H1 (cell line): ENCODE data around the gene SPG7. TPM values are rescaled to one million over a fixed set of nuclear protein-coding genes. Genes with fewer than 3 reads are reported as not detected.

Experiments
- CTCF ChIA-PET: fragments of 300-600 bp; sonication (Branson Sonifier 250); formaldehyde crosslinking; loops from one replicate; lab custom pipeline; 2021; ENCODE audit not compliant: partially characterized antibody; lab: Charles Lee
- POLR2A ChIA-PET: fragments of 300-600 bp; sonication (Branson Sonifier 250); formaldehyde crosslinking; loops from one replicate; lab custom pipeline; 2021; ENCODE audit warnings: inconsistent platforms; ENCODE audit not compliant: partially characterized antibody; lab: Charles Lee
- DNase-seq, 2 experiments: peaks; one replicate each; pipeline versions ENCODE4 v3.0.0 to v3.0.0-alpha.2; 2010 to 2022; ENCODE audit warnings: low spot score in 2 of 2, low read depth in 1 of 2, mixed read lengths in 1 of 2
- FAIRE-seq: peaks from 2 replicates; lab custom pipeline; 2011; peaks lifted over from hg19 to GRCh38; lab: Jason Lieb, UNC
- H2AFZ ChIP-seq: 2 replicates; pipeline ENCODE4 v1.8.1; 2012; ENCODE audit warnings: low read length, inconsistent platforms
- H2AK5ac ChIP-seq: 2 replicates; pipeline ENCODE4 v1.6.1; 2013; ENCODE audit warnings: low read depth, low read length
- H2BK120ac ChIP-seq: replicated peaks from 2 replicates; pipeline ENCODE3; 2013; ENCODE audit warnings: low read depth, low read length, inconsistent platforms
- H2BK12ac ChIP-seq: 2 replicates; pipeline ENCODE4 v1.6.1; 2013; ENCODE audit warnings: low read depth, low read length
- H2BK15ac ChIP-seq: 2 replicates; pipeline ENCODE4 v1.6.1; 2013; ENCODE audit warnings: low read length
- H2BK20ac ChIP-seq: 2 replicates; pipeline ENCODE4 v1.6.1; 2013; ENCODE audit warnings: low read length
- H2BK5ac ChIP-seq: 2 replicates; pipeline ENCODE4 v1.6.1; 2013; ENCODE audit warnings: low read depth, low read length
- H3K14ac ChIP-seq: 2 replicates; pipeline ENCODE4 v1.6.1; 2013; ENCODE audit warnings: inconsistent platforms; ENCODE audit not compliant: insufficient read length
- H3K18ac ChIP-seq: 2 replicates; pipeline ENCODE4 v1.6.1; 2013; ENCODE audit warnings: low read length; ENCODE audit errors: extremely low read depth
- H3K23ac ChIP-seq: 2 replicates; pipeline ENCODE4 v1.6.1; 2013; ENCODE audit warnings: inconsistent platforms; ENCODE audit not compliant: insufficient read length
- H3K23me2 ChIP-seq: 2 replicates; pipeline ENCODE4 v1.6.1; 2013; ENCODE audit warnings: low read depth, low read length
- H3K27ac ChIP-seq: 2 replicates; pipeline ENCODE4 v1.6.1; 2011; ENCODE audit warnings: low read depth, low read length, inconsistent platforms
- H3K27me3 ChIP-seq, 4 experiments: replicated peaks in 1 of 4; 1 replicate in 1 of 4; 2 replicates in 3 of 4; pipeline versions ENCODE4 v1.6.1 to v1.8.1; 2011 to 2013; ENCODE audit warnings: low read length in 3 of 4, mild to moderate bottlenecking in 3 of 4, inconsistent platforms in 2 of 4, mixed read lengths in 2 of 4, moderate library complexity in 1 of 4; ENCODE audit not compliant: control insufficient read depth in 3 of 4, insufficient read depth in 3 of 4; ENCODE audit errors: extremely low read depth in 1 of 4
- H3K36me3 ChIP-seq, 4 experiments: 2 replicates each; pipeline versions ENCODE4 v1.6.1 to v1.8.1; 2011 to 2013; ENCODE audit warnings: mild to moderate bottlenecking in 4 of 4, low read length in 3 of 4, moderate library complexity in 2 of 4, control low read depth in 1 of 4, inconsistent platforms in 1 of 4; ENCODE audit not compliant: insufficient read depth in 4 of 4, control insufficient read depth in 2 of 4
- H3K4ac ChIP-seq: replicated peaks from 2 replicates; pipeline ENCODE3; 2013; ENCODE audit warnings: low read length, low read depth, mixed read lengths, inconsistent platforms; ENCODE audit not compliant: insufficient read length
- H3K4me1 ChIP-seq, 4 experiments: replicated peaks in 1 of 4; 1 replicate in 1 of 4; 2 replicates in 3 of 4; pipeline versions ENCODE4 v1.6.1 to v1.8.1; 2011 to 2013; ENCODE audit warnings: low read length in 3 of 4, inconsistent platforms in 2 of 4, mixed read lengths in 1 of 4; ENCODE audit not compliant: insufficient read depth in 4 of 4, control insufficient read depth in 3 of 4
- H3K4me2 ChIP-seq, 2 experiments: 2 replicates each; pipeline versions ENCODE4 v1.6.1 to v1.8.1; 2011 to 2013; ENCODE audit warnings: low read depth in 2 of 2, low read length in 2 of 2, control low read depth in 1 of 2, inconsistent platforms in 1 of 2, mild to moderate bottlenecking in 1 of 2; ENCODE audit not compliant: insufficient read depth in 1 of 2
- H3K4me3 ChIP-seq, 4 experiments: fragments of 200-600, 300-600 bp in 1 of 4; sonication (generic), shearing (Covaris generic), sonication (Bioruptor Twin) in 1 of 4; 2 replicates each; pipeline versions ENCODE4 v1.5.1 to v1.8.1; 2011 to 2016; ENCODE audit warnings: low read length in 4 of 4, low read depth in 3 of 4, control low read depth in 2 of 4, inconsistent platforms in 2 of 4, mild to moderate bottlenecking in 2 of 4, mixed read lengths in 1 of 4, moderate library complexity in 1 of 4; ENCODE audit not compliant: insufficient read depth in 2 of 4; ENCODE audit errors: extremely low read depth in 1 of 4
- H3K56ac ChIP-seq: replicated peaks from 2 replicates; pipeline ENCODE3; 2013; ENCODE audit warnings: low read depth, mild to moderate bottlenecking, mixed read lengths, low read length, inconsistent platforms; ENCODE audit not compliant: insufficient read length
- H3K79me1 ChIP-seq: 2 replicates; pipeline ENCODE4 v1.6.1; 2013; ENCODE audit warnings: low read depth, low read length, control low read depth
- H3K79me2 ChIP-seq, 2 experiments: 2 replicates each; pipeline versions ENCODE4 v1.6.1 to v1.8.1; 2012 to 2013; ENCODE audit warnings: low read length in 2 of 2, mild to moderate bottlenecking in 2 of 2, inconsistent platforms in 1 of 2; ENCODE audit not compliant: insufficient read depth in 2 of 2, control insufficient read depth in 1 of 2
- H3K9ac ChIP-seq, 4 experiments: replicated peaks in 1 of 4; 1 replicate in 1 of 4; 2 replicates in 3 of 4; pipeline versions ENCODE4 v1.6.1 to v1.8.1; 2011 to 2013; ENCODE audit warnings: low read depth in 3 of 4, low read length in 3 of 4, control low read depth in 2 of 4, mild to moderate bottlenecking in 2 of 4, moderate library complexity in 2 of 4, inconsistent platforms in 1 of 4; ENCODE audit errors: extremely low read depth in 1 of 4
- H3K9me3 ChIP-seq, 2 experiments: 2 replicates each; pipeline versions ENCODE4 v1.6.1 to v1.8.1; 2012 to 2013; ENCODE audit warnings: mild to moderate bottlenecking in 2 of 2, moderate library complexity in 2 of 2, control low read depth in 1 of 2, inconsistent platforms in 1 of 2, low read depth in 1 of 2, low read length in 1 of 2, mixed read lengths in 1 of 2; ENCODE audit not compliant: insufficient read depth in 2 of 2
- H4K20me1 ChIP-seq, 2 experiments: replicated peaks in 1 of 2; 2 replicates each; pipeline versions ENCODE3 to v1.8.1; 2011 to 2013; ENCODE audit warnings: inconsistent platforms in 2 of 2, low read length in 2 of 2, mild to moderate bottlenecking in 1 of 2; ENCODE audit not compliant: insufficient read depth in 2 of 2, control insufficient read depth in 1 of 2
- H4K5ac ChIP-seq: 2 replicates; pipeline ENCODE4 v1.6.1; 2013; ENCODE audit warnings: low read length, low read depth, mixed read lengths, inconsistent platforms; ENCODE audit not compliant: insufficient read length
- H4K8ac ChIP-seq: 2 replicates; pipeline ENCODE4 v1.8.0; 2013; ENCODE audit warnings: mild to moderate bottlenecking, moderate library complexity, low read length, inconsistent platforms; ENCODE audit not compliant: insufficient read depth; ENCODE audit errors: extremely low read depth
- H4K91ac ChIP-seq: replicated peaks from 2 replicates; pipeline ENCODE3; 2013; ENCODE audit warnings: low read length, mixed read lengths, inconsistent platforms; ENCODE audit not compliant: insufficient read length
- ATF2 ChIP-seq: IDR thresholded peaks from 2 replicates; pipeline ENCODE4 v1.6.1; 2012; ENCODE audit warnings: low read length, inconsistent platforms
- CTBP2 ChIP-seq: IDR thresholded peaks from 2 replicates; pipeline ENCODE4 v1.7.0; 2011; ENCODE audit warnings: borderline replicate concordance, mild to moderate bottlenecking, moderate library complexity, mixed read lengths, low read length; ENCODE audit not compliant: insufficient read depth, insufficient read length
- E2F6 ChIP-seq: IDR thresholded peaks from 2 replicates; pipeline ENCODE4 v1.6.1; 2012; ENCODE audit warnings: inconsistent platforms
- GTF2F1 ChIP-seq: IDR thresholded peaks from 2 replicates; pipeline ENCODE4 v1.6.1; 2012; ENCODE audit warnings: low read depth, low read length, improper control_type of control experiment, borderline replicate concordance
- JUN ChIP-seq: IDR thresholded peaks from 2 replicates; pipeline ENCODE4 v1.6.1; 2011; ENCODE audit warnings: low read depth, mild to moderate bottlenecking, improper control_type of control experiment, low read length
- KDM5A ChIP-seq: fragments of 200-600 bp; IDR thresholded peaks from 2 replicates; pipeline ENCODE4 v1.7.1; 2012; ENCODE audit warnings: mild to moderate bottlenecking, low read length, inconsistent platforms, mixed read lengths
- PHF8 ChIP-seq: fragments of 200-600 bp; sonication (generic); conservative IDR thresholded peaks from 2 replicates; pipeline ENCODE4 v1.7.1; 2012; ENCODE audit warnings: low read depth, mild to moderate bottlenecking, inconsistent platforms, low read length, moderate library complexity
- RAD21 ChIP-seq, 2 experiments: IDR thresholded peaks in 1 of 2; conservative IDR thresholded peaks in 1 of 2; 2 replicates each; pipeline ENCODE4 v1.6.1; 2011; ENCODE audit warnings: low read depth in 2 of 2, low read length in 2 of 2, improper control_type of control experiment in 1 of 2, inconsistent platforms in 1 of 2, mild to moderate bottlenecking in 1 of 2, moderate library complexity in 1 of 2
- SUZ12 ChIP-seq: fragments of 200-600 bp; sonication (generic); IDR thresholded peaks from 2 replicates; pipeline ENCODE4 v1.6.1; 2012; ENCODE audit warnings: mild to moderate bottlenecking, inconsistent platforms, low read length, moderate library complexity, mixed read lengths
- YY1 ChIP-seq: IDR thresholded peaks from 2 replicates; pipeline ENCODE4 v1.6.1; 2011; ENCODE audit warnings: low read depth, mild to moderate bottlenecking, low read length
- WGBS, 2 experiments: shearing (Covaris generic) in 1 of 2; methylation state at CpG; one replicate each; pipeline versions ENCODE4 v1.1.6 to v1.1.7; 2013 to 2015; ENCODE audit warnings: low lambda C conversion rate in 2 of 2, mixed read lengths in 2 of 2, inconsistent platforms in 1 of 2, low coverage in 1 of 2, missing lambda C conversion rate in 1 of 2; ENCODE audit not compliant: insufficient replicate concordance in 2 of 2, insufficient coverage in 1 of 2, insufficient read length in 1 of 2; ENCODE audit errors: extremely low coverage in 1 of 2, missing lambda C conversion rate in 1 of 2; 5-methylcytosine and 5-hydroxymethylcytosine counted together
- polyA plus RNA-seq, 7 experiments: library from polyadenylated mRNA; depleted of rRNA in 3 of 7; stranded (reverse) in 5 of 7; unstranded in 2 of 7; fragments of >200 nt in 5 of 7; fragments of 200-250 nt in 2 of 7; gene quantifications; 1 replicate in 5 of 7; 2 replicates in 1 of 7; 4 replicates in 1 of 7; pipeline versions ENCODE4 v1.2.1 to v1.2.3, GENCODE V29; 2011 to 2013; ENCODE audit warnings: missing spikeins in 2 of 7, mixed read lengths in 2 of 7
- total RNA-seq: library from RNA; stranded (reverse); fragmentation: NEBNext Ultra II Directional; extraction: Animal tissue kit (Norgen Biotek cat#: 25700); gene quantifications from 2 replicates; pipeline ENCODE4 v1.2.1, GENCODE V29; 2021

The SPG7 gene
- total and polyA plus RNA-seq, 2 of the 8 experiments (the other 6 are each of a cell fraction or from before 2014, with no cell fraction given), result 72.1 to 113 TPM

- ChIA-PET POLR2A (interaction anchor here (0.6 to 1.5 kb wide), 4 partner anchors 14 to 71 kb away, joined by 3 to 4 read pairs (median 3); no protein-coding TSS in a partner anchor), CTCF (no interaction called here)
- Histone ChIP-seq H3K14ac (no peak overlapping the region), H3K23ac (no peak overlapping the region), H2AFZ (no peak overlapping the region), H3K9ac (no peak overlapping the region), H2BK20ac (no peak overlapping the region), H2AK5ac (no peak overlapping the region), H3K4me3 (no peak overlapping the region), H3K23me2 (no peaks in the 10 kb centered on the region), H4K5ac (no peak overlapping the region), H2BK12ac (no peak overlapping the region), H4K91ac (no peak overlapping the region), H2BK15ac (no peak overlapping the region), H3K27ac (no peak overlapping the region; the same call in 1 of the 2 replicates), H4K8ac (no peak overlapping the region), H3K36me3 (peaks cover 0 to 4% (median 0%) of the 10 kb centered on the region in 4 experiments; a peak in 1 of 8 replicates), H2BK120ac (no peak overlapping the region), H3K9me3 (peaks cover 0 to 5% of the 10 kb centered on the region in 2 experiments; a peak in 1 of 4 replicates), H3K27me3 (no peaks in the 10 kb centered on the region), H3K4me2 (no peak overlapping the region), H4K20me1 (peaks cover 15 to 27% of the 10 kb centered on the region in 2 experiments), H3K18ac (0 out of 2 replicates have a peak overlapping the region, but pooled peaks have one; percentile 1), H2BK5ac (peak overlapping the region; percentile 75; the same call in 1 of the 2 replicates), H3K4me1 (peaks cover 0 to 5% (median under 1%) of the 10 kb centered on the region in 4 experiments; a peak in 2 of 7 replicates), H3K56ac (no peak overlapping the region), H3K79me1 (peaks cover 11% of the 10 kb centered on the region), H3K4ac (no peak overlapping the region), H3K79me2 (peaks cover 48 to 82% of the 10 kb centered on the region in 2 experiments)
- 85% methylated on average over 7 of the region's 7 CpGs; no CpG with 5 or more reads in 1 of the 2 experiments for WGBS, 2 experiments
- FAIRE-seq (no peak), DNase-seq (no peak)
- TF ChIP-seq PHF8 (no peak), CTBP2 (no peak), GTF2F1 (no peak), SUZ12 (no peak), ATF2 (no peak), E2F6 (no peak), YY1 (no peak), JUN (no peak), KDM5A (no peak), RAD21 (IDR thresholded peaks at IDR 0.05 in 1 of 2, conservative IDR thresholded peaks at IDR 0.05 in 1 of 2; ENCODE audit: low read depth in 2 of 2, low read length in 2 of 2) (no peak)
Observed at GRCh38 chr16:89458551-89458950, 49.7 kb upstream of the SPG7 start.
